DOHH2 (cell line): ENCODE results near the gene LASP1NB.

Experiments used
- H3F3A ChIP-seq: fragments of 200-600 bp; sonication (generic), shearing (Covaris generic); 2 replicates; pipeline ENCODE4 v1.6.0; 2016; ENCODE audit warnings: antibody characterized with exemption, mild to moderate bottlenecking; ENCODE audit not compliant: control insufficient read depth, insufficient read depth
- H3K27ac ChIP-seq: fragments of 200-600 bp; sonication (generic); 2 replicates; pipeline ENCODE4 v1.5.1; 2014; ENCODE audit warnings: low read depth, mild to moderate bottlenecking, low read length, moderate library complexity
- H3K27me3 ChIP-seq: fragments of 200-600 bp; sonication (generic); 2 replicates; pipeline ENCODE4 v1.6.1; 2014; ENCODE audit warnings: mild to moderate bottlenecking, low read length, mixed read lengths; ENCODE audit not compliant: control insufficient read depth
- H3K36me3 ChIP-seq: fragments of 200-600 bp; sonication (generic); 2 replicates; pipeline ENCODE4 v1.6.1; 2014; ENCODE audit warnings: mild to moderate bottlenecking, low read length, moderate library complexity, mixed read lengths; ENCODE audit not compliant: control insufficient read depth
- H3K4me1 ChIP-seq: fragments of 200-600 bp; sonication (generic); 2 replicates; pipeline ENCODE4 v1.6.1; 2014; ENCODE audit warnings: mild to moderate bottlenecking, low read length, mixed read lengths; ENCODE audit not compliant: control insufficient read depth
- H3K4me2 ChIP-seq: fragments of 200-600 bp; sonication (generic); 2 replicates; pipeline ENCODE4 v1.6.0; 2014; ENCODE audit warnings: mild to moderate bottlenecking, low read length, moderate library complexity
- H3K4me3 ChIP-seq: fragments of 200-600 bp; sonication (generic); 2 replicates; pipeline ENCODE4 v1.5.1; 2014; ENCODE audit warnings: mild to moderate bottlenecking, low read length, mixed read lengths
- H3K79me2 ChIP-seq: fragments of 200-600 bp; sonication (generic); 2 replicates; pipeline ENCODE4 v1.6.1; 2014; ENCODE audit warnings: mild to moderate bottlenecking, low read length, mixed read lengths; ENCODE audit not compliant: control insufficient read depth
- H3K9me2 ChIP-seq: fragments of 200-600 bp; sonication (generic); replicated peaks from 2 replicates; pipeline ENCODE4 v1.6.1; 2014; ENCODE audit warnings: mild to moderate bottlenecking, low read length, mixed read lengths; ENCODE audit not compliant: control insufficient read depth
- H3K9me3 ChIP-seq: fragments of 200-600 bp; sonication (generic); 2 replicates; pipeline ENCODE4 v1.6.1; 2014; ENCODE audit warnings: antibody characterized with exemption, low read length, mixed read lengths; ENCODE audit not compliant: control insufficient read depth, insufficient read depth
- H4K20me1 ChIP-seq: fragments of 200-600 bp; sonication (generic); 2 replicates; pipeline ENCODE4 v1.6.0; 2014; ENCODE audit warnings: low read depth, mild to moderate bottlenecking, antibody characterized with exemption, low read length, moderate library complexity; ENCODE audit not compliant: control insufficient read depth, insufficient read depth
- EZH2phosphoT487 ChIP-seq: fragments of 200-600 bp; sonication (generic); IDR thresholded peaks from 2 replicates; pipeline ENCODE4 v1.6.1; 2017; ENCODE audit warnings: borderline replicate concordance, mild to moderate bottlenecking, antibody characterized with exemption, low read length, moderate library complexity, mixed read lengths
- TF ChIP-seq, protein P1 (sequence below): fragments of 200-600 bp; sonication (generic); IDR thresholded peaks from one replicate; pipeline ENCODE4 v1.5.1; 2014; ENCODE audit warnings: antibody characterized with exemption, mild to moderate bottlenecking, low read depth, low read length; ENCODE audit not compliant: poor library complexity, severe bottlenecking

LASP1NB gene

DNA sequence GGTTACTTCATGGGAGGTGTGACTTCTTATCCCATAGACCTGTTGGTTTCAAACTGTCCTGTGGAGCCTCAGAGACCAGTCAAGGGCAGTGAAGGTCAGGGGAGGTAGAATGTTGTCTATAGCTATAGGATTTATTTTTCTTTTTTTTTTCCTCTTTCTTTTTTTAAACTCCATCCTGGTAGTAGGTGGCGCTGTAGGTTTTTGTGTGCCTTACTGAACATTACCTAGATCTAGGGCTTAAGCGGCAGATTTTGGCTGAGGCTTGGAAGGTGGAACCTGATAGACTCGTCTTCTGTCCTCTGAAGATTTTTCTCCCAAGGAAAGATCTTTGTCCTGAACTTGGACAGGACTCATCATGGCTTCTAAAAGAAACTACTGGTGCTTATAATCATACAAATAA lies 8.2 kb upstream of the LASP1NB start:
- no peak overlapping the region for H3K4me3 ChIP-seq
- H3F3A ChIP-seq, result no peaks in the 10 kb centered on the region; the same call in 1 of the 2 replicates
- H3K79me2 ChIP-seq, result no peaks in the 10 kb centered on the region
- no peaks in the 10 kb centered on the region for H3K9me3 ChIP-seq
- no peak overlapping the region for H3K4me2 ChIP-seq
- no peaks in the 10 kb centered on the region for H4K20me1 ChIP-seq
- no peak overlapping the region for H3K27ac ChIP-seq
- H3K4me1 ChIP-seq, result peaks cover 13% of the 10 kb centered on the region
- H3K9me2 ChIP-seq, result no peaks in the 10 kb centered on the region
- TF ChIP-seq, protein P1, sequence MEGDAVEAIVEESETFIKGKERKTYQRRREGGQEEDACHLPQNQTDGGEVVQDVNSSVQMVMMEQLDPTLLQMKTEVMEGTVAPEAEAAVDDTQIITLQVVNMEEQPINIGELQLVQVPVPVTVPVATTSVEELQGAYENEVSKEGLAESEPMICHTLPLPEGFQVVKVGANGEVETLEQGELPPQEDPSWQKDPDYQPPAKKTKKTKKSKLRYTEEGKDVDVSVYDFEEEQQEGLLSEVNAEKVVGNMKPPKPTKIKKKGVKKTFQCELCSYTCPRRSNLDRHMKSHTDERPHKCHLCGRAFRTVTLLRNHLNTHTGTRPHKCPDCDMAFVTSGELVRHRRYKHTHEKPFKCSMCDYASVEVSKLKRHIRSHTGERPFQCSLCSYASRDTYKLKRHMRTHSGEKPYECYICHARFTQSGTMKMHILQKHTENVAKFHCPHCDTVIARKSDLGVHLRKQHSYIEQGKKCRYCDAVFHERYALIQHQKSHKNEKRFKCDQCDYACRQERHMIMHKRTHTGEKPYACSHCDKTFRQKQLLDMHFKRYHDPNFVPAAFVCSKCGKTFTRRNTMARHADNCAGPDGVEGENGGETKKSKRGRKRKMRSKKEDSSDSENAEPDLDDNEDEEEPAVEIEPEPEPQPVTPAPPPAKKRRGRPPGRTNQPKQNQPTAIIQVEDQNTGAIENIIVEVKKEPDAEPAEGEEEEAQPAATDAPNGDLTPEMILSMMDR, result peak; percentile 37
- no peak for TF ChIP-seq EZH2phosphoT487
- no peaks in the 10 kb centered on the region for H3K27me3 ChIP-seq
- peaks cover 49% of the 10 kb centered on the region for H3K36me3 ChIP-seq

DNA sequence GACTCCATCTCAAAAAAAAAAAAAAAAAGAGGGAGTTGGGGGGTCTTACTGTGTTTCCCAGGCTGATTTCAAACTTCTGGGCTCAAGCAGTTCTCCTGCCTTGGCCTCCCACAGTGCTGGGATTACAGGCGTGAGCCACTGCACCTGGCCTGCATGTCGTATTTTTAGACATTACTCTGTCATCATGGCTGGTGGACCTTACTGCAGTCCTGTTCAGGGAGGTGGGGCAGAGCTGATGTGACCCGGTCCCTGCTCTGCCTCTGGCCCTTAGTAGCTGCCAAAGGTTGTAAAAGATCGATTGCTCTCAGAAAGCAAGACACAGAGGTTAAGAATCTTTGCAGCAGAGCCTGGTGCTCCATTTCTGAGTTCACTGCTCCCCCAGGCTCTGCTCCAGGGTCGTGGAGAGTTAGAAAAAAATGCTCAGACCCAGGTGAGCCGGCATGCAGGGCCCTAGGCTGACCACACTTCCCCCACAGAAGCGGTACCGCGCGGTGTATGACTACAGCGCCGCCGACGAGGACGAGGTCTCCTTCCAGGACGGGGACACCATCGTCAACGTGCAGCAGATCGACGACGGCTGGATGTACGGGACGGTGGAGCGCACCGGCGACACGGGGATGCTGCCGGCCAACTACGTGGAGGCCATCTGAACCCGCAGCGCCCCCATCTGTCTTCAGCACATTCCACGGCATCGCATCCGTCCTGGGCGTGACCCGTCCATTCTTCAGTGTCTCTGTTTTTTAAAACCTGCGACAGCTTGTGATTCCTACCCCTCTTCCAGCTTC lies 7.1 kb upstream of the LASP1NB start:
- Histone ChIP-seq H3F3A (no peaks in the 10 kb centered on the region; the same call in 1 of the 2 replicates), H4K20me1 (no peaks in the 10 kb centered on the region), H3K27ac (no peak overlapping the region), H3K4me3 (no peak overlapping the region), H3K4me2 (no peak overlapping the region), H3K79me2 (no peaks in the 10 kb centered on the region), H3K4me1 (peaks cover 13% of the 10 kb centered on the region), H3K9me3 (no peaks in the 10 kb centered on the region), H3K27me3 (no peaks in the 10 kb centered on the region), H3K36me3 (peaks cover 40% of the 10 kb centered on the region), H3K9me2 (no peaks in the 10 kb centered on the region)
- TF ChIP-seq EZH2phosphoT487, result no peak
- TF ChIP-seq, protein P1, result no peak

DNA sequence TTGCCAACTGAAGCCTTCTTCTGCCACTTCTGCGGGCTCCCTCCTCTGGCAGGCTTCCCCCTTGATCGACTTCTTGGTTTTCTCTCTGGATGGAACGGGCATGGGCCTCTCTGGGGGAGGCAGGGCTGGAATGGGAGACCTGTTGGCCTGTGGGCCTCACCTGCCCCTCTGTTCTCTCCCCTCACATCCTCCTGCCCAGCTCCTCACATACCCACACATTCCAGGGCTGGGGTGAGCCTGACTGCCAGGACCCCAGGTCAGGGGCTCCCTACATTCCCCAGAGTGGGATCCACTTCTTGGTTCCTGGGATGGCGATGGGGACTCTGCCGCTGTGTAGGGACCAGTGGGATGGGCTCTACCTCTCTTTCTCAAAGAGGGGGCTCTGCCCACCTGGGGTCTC lies 6.5 kb upstream of the LASP1NB start:
- no peaks in the 10 kb centered on the region; the same call in 1 of the 2 replicates for H3F3A ChIP-seq
- TF ChIP-seq EZH2phosphoT487, result no peak
- TF ChIP-seq, protein P1, result no peak
- H3K27ac ChIP-seq, result no peak overlapping the region
- no peak overlapping the region for H3K4me3 ChIP-seq
- H3K4me2 ChIP-seq, result no peak overlapping the region
- H3K9me3 ChIP-seq, result no peaks in the 10 kb centered on the region
- no peaks in the 10 kb centered on the region for H3K79me2 ChIP-seq
- no peaks in the 10 kb centered on the region for H3K27me3 ChIP-seq
- peaks cover 39% of the 10 kb centered on the region for H3K36me3 ChIP-seq
- H4K20me1 ChIP-seq, result no peaks in the 10 kb centered on the region
- peaks cover 13% of the 10 kb centered on the region for H3K4me1 ChIP-seq
- H3K9me2 ChIP-seq, result no peaks in the 10 kb centered on the region
